ENCODE data around the gene PRKAG2.

Gene PRKAG2

GRCh38 chr7:151662251-151662826, 214.6 kb downstream of the PRKAG2 start:
- H3K4me3 ChIP-seq (ENCODE audit: low read depth, low read length): no peak overlapping the region
- TF ChIP-seq CTCF (IDR thresholded peaks at IDR 0.05; ENCODE audit: insufficient read depth, low read depth, low read length, missing control alignments): no peak
- no peak for DNase-seq (ENCODE audit: low read depth)

- TF ChIP-seq CTCF (IDR thresholded peaks at IDR 0.05; ENCODE audit: insufficient read depth, low read depth, low read length, missing control alignments): no peak
- DNase-seq (ENCODE audit: low read depth): no peak
- H3K4me3 ChIP-seq (ENCODE audit: low read depth, low read length): no peak overlapping the region
These were observed 215.3 kb downstream of the PRKAG2 start for GRCh38 chr7:151661587-151661986.

GRCh38 chr7:151660141-151660540, 216.8 kb downstream of the PRKAG2 start:
- no peak for DNase-seq (ENCODE audit: low read depth)
- no peak for TF ChIP-seq CTCF (IDR thresholded peaks at IDR 0.05; ENCODE audit: insufficient read depth, low read depth, low read length, missing control alignments)
- H3K4me3 ChIP-seq (ENCODE audit: low read depth, low read length): no peak overlapping the region

GRCh38 chr7:151659219-151659618, 217.7 kb downstream of the PRKAG2 start:
- DNase-seq (ENCODE audit: low read depth): no peak
- TF ChIP-seq CTCF (IDR thresholded peaks at IDR 0.05; ENCODE audit: insufficient read depth, low read depth, low read length, missing control alignments): no peak
- no peak overlapping the region for H3K4me3 ChIP-seq (ENCODE audit: low read depth, low read length)

- TF ChIP-seq CTCF (IDR thresholded peaks at IDR 0.05; ENCODE audit: insufficient read depth, low read depth, low read length, missing control alignments): no peak
- no peak for DNase-seq (ENCODE audit: low read depth)
These were observed 218.1 kb downstream of the PRKAG2 start for GRCh38 chr7:151658778-151659177.

GRCh38 chr7:151657173-151657572, 219.7 kb downstream of the PRKAG2 start:
- no peak for DNase-seq (ENCODE audit: low read depth)
- H3K4me3 ChIP-seq (ENCODE audit: low read depth, low read length): no peak overlapping the region
- TF ChIP-seq CTCF (IDR thresholded peaks at IDR 0.05; ENCODE audit: insufficient read depth, low read depth, low read length, missing control alignments): no peak

More at GRCh38 chr7:151658778-151659177, 218.1 kb downstream of the PRKAG2 start:
- H3K4me3 ChIP-seq (ENCODE audit: low read depth, low read length): no peak overlapping the region

- TF ChIP-seq CTCF (IDR thresholded peaks at IDR 0.05; ENCODE audit: insufficient read depth, low read depth, low read length, missing control alignments): no peak
- H3K4me3 ChIP-seq (ENCODE audit: low read depth, low read length): no peak overlapping the region
- DNase-seq (ENCODE audit: low read depth): no peak
These were observed 221.4 kb downstream of the PRKAG2 start for GRCh38 chr7:151655555-151655954.
